ENCODE measurements around the gene SMAD3. TPM values are rescaled to one million over a fixed set of nuclear protein-coding genes. Genes with fewer than 3 reads are reported as not detected.
A peak's percentile ranks its signal among the peaks of the same experiment; 100 is the strongest.

Gene SMAD3
- total RNA-seq, 1 experiment from 2014 or later, result 89.2 TPM

DNA sequence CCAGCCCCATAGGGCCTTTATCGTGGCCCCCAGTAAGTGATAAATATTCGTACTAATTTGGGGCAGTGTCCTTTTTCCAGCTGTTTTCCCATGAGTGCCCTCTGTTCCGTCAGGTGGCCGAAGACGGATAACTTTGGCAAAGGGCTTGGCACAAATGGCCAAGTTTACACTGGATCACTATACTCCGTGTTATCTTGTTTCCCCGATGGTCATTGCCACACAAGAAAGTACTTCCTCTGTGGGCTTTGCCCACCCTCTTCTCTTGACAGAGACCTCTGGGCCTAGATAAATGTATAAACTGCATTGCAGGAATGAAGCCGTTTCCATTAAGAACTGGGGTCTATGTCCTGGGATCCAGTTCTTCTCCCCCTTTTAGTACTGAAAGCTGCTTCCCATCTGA, 39.1 kb downstream of the SMAD3 start:
- POLR2A ChIA-PET, result interaction anchor here (1.0 to 3.0 kb wide), 6 partner anchors 15 to 56 kb away, joined by 3 to 23 read pairs (median 4); no protein-coding TSS in a partner anchor
- Histone ChIP-seq H3K79me2 (ENCODE audit: insufficient read depth, low read length) (peaks cover 94% of the 10 kb centered on the region), H3K4me2 (ENCODE audit: low read length) (peak overlapping the region; percentile 73), H3K27ac (ENCODE audit: low read depth, low read length) (peak overlapping the region; percentile 92), H3K9ac (ENCODE audit: low read length) (peak overlapping the region; percentile 76), H3K4me1 (ENCODE audit: control insufficient read depth in 1 of 2, insufficient read depth in 2 of 2, low read length in 2 of 2) (peaks cover 75 to 96% of the 10 kb centered on the region in 2 experiments), H4K20me1 (ENCODE audit: insufficient read depth) (no peaks in the 10 kb centered on the region), H3K9me3 (ENCODE audit: control insufficient read depth in 1 of 2, insufficient read depth in 1 of 2, low read depth in 1 of 2, low read length in 2 of 2) (no peaks in the 10 kb centered on the region), H3K27me3 (ENCODE audit: insufficient read depth, low read length) (no peaks in the 10 kb centered on the region), H3K4me3 (replicated peaks in 1 of 2; ENCODE audit: low read depth in 1 of 2, low read length in 2 of 2) (peak overlapping the region in 1 of 2 experiments; percentile 23; a peak in 1 of 4 replicates), H2AFZ (ENCODE audit: low read depth, low read length, poor library complexity, severe bottlenecking) (no peak overlapping the region), H3K36me3 (ENCODE audit: control insufficient read depth in 1 of 2, insufficient read depth in 2 of 2, low read length in 2 of 2) (peaks cover 0 to 7% of the 10 kb centered on the region in 2 experiments; a peak in 1 of 4 replicates), H3K9me2 (ENCODE audit: insufficient read depth) (no peaks in the 10 kb centered on the region)
- RAD21 ChIA-PET (ENCODE audit: low non-redundant PET in 1 of 2, low total read pairs in 2 of 2, uncharacterized antibody in 2 of 2, unreplicated experiment in 2 of 2), result interaction anchor here (1.1 kb wide), 2 partner anchors 63 to 158 kb away, joined by 3 to 5 read pairs; no protein-coding TSS in a partner anchor
- CTCF ChIA-PET, result interaction anchor here (1.3 to 1.5 kb wide), 3 partner anchors 40 to 199 kb away, joined by 3 to 6 read pairs (median 5); no protein-coding TSS in a partner anchor
- no TSS peak for BruUV-seq (replicated peaks)
- DNase-seq (ENCODE audit: low read depth, low spot score) (no peak), ATAC-seq (no peak)
- intact Hi-C loops (cut with micrococcal nuclease), result loop anchor here (10.0 kb wide), 1 partner anchor 200 kb away; no protein-coding TSS in a partner anchor
- TF ChIP-seq FOSL1 (IDR thresholded peaks at IDR 0.05; ENCODE audit: low read depth) (no peak), CEBPB (IDR thresholded peaks at IDR 0.05; ENCODE audit: low read depth) (no peak), EZH2phosphoT487 (IDR thresholded peaks at IDR 0.05; ENCODE audit: borderline replicate concordance) (no peak), EZH2 (IDR thresholded peaks at IDR 0.05) (no peak), SIN3A (IDR thresholded peaks at IDR 0.05; ENCODE audit: low read depth) (no peak), JUND (IDR thresholded peaks at IDR 0.05) (no peak), ELF1 (IDR thresholded peaks at IDR 0.05; ENCODE audit: borderline replicate concordance, low read depth) (no peak), POLR2A (IDR thresholded peaks at IDR 0.05; ENCODE audit: borderline replicate concordance, extremely low read depth, insufficient read depth, insufficient read length) (no peak), RAD21 (IDR thresholded peaks at IDR 0.05; ENCODE audit: low read depth) (no peak)
